NCI-H2227 (cell line): ENCODE measurements around the gene HS3ST4.
"Not testable (repeated sequence)": the region's sequence is repeated elsewhere in the genome, so short reads cannot be mapped to it uniquely, and the experiment has no call there.

Experiments used
- DNase-seq: peaks from one replicate; lab custom pipeline; 2025; ENCODE audit not compliant: unreplicated experiment; lab: John Stamatoyannopoulos, UW

The HS3ST4 gene

DNA sequence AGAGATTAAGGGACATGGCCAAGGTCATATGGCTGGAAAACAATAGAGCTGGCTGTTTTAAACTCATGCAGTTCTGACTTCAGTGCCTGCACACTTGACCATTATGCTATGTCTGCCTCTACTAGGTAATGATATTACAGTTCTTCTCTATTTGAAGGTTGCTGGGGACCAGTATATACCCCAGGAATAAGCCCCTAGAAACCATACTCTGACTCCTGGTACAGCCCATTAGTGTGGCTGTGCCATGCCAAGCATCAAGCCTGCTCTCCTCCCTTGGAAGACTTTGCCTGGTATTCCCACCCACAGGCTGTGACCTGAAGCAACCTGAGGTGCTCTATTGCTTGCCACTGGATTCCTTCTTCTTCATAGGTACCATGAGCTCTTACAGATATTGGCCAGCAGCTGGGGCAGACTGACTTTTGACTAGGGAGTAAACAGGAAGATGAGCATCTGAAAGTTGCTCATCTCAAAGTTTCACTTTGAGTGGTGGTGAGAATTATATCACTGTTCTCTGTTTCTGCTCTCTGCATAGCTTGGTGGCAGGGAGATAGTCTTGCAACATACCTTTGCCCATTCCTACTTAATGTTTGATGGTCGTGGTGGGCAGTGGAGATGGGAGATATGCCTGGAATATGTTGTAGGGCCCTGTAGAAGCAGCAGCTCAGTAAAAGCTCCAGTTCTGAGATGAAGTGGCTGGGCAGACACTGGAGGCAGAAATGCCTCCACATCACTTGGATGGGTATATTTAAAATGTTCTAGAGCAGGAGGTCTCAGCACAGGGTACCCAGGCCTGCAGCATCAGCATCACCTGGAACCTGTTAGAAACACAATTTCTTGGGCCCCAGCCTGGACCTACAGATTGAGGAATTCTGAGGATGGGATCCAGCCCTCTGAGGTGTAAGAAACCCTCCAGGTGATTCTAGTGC, 274.7 kb downstream of the HS3ST4 start:
- DNase-seq: no peak

DNA sequence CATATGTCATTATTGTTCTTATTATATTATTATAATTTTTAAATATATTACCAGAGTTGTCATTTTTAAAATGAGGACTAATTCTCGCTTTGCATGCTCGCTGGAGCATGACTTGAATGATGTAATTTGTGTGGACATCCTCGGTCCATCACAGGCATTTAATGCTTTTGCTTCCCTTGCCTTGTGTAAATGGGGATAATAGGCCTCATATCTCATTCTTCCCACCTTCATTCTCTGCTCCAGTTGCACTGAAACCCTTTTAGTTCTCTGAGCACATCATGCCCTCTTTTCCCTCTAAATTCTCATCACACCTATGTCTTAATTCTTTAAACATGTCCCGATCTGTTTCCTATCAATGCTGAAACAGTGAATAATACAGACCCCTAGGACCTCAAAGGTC, 285.4 kb downstream of the HS3ST4 start:
- no peak for DNase-seq

GRCh38 chr16:25978218-25978617, 286.5 kb downstream of the HS3ST4 start:
- DNase-seq: no peak

DNA sequence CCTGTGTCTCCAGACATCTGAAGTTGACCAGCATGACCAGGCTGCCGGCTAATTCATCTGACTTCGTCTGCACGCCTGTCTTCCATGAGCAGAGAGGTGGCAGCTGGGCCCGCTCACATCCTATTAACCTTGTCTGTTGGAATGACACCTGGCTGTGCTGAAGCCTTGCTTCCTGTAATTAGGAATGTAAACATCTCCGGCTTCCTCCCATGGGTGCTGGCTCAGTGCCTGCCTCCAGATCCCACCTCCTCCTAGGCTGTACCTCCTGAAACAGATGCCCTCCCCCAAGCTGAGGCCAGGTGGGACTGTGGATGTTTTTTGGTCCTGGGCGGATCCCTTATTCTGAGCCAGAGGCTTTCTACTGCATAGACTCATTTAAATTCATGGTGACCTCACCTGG, 296.3 kb downstream of the HS3ST4 start:
- DNase-seq: no peak

DNA sequence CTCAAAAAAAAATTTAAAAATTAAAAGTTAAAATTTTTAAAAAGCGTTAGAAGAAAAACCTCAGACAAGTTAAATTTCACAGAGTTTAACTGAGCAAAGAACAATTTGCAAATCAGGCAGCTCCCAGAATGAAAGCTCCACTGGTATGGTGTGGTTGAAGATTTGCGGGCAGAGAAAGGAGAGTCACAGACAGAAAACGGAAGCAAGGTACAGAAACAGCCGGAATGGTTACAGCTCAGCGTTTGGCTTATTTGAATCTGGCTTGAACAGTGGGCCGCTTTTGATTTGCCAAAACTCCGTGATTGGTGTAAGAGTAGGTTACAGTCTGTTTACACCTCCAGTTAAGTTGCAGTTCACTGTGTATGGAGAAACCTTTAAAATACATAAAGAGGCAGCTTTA, 297.1 kb downstream of the HS3ST4 start:
- DNase-seq: no peak

- no peak for DNase-seq
Measured at GRCh38 chr16:25996052-25996451, 304.3 kb downstream of the HS3ST4 start.

- no peak for DNase-seq
Measured at GRCh38 chr16:26005336-26005735, 313.6 kb downstream of the HS3ST4 start.

GRCh38 chr16:26012376-26012775, 320.6 kb downstream of the HS3ST4 start:
- no peak for DNase-seq

DNA sequence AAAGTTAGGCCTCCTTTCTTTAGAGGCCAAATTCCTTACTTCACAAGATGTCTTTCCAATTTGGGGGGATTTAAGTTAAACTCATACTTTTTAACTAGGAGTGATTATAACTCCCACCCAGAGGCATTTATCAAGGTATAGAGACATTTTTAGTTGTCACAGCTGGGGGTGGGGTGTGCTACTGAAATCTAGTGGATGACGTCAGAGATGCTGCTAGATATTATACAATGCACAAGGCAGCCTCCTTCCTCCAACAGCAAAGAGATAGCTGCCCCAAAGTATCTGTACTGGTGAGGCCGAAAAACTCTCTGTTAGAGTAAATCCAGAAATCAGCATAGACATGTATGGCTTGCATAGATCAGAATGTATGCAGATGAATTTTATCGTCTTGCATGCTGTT, 324.0 kb downstream of the HS3ST4 start:
- no peak for DNase-seq

GRCh38 chr16:26016989-26017388, 325.2 kb downstream of the HS3ST4 start:
- DNase-seq: no peak

DNA sequence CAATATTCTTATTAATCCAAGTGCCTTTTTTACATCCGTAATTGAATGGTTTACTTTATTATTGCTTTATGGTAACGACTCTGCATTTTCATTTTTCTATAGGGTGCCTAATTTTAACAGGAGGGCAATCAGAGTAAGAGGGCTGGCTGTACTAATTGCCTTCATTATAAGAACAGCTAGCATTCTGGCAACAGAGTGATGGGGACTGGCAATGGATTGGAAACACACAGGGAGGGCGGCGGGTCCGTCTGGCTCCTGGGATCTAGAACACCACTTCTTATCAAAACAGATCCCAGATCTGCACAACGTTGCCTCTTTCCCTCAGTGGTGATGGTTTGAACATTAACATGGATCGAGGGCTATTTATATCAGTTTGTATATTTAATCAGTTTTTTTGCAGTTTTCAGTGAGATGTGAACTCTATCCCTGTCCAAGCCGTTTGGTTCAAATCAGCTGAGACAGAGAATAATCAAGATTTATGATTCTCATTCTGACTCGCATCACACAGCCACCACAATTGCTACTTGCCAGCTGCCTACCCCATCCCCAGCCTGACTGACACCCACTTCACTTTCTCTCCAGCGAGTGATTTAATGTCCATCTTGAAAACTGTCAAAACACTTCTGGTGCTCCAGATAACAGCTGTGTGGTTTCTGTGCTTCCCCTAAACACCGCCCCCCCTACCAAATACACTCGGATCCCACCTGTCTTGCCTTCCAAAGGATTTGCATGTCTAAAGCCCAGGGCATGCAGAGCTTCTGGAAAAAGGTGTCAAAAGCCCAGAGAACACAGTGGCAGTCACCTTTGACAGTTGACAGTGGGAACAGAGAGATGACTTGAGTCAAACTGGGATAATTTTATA, 327.9 kb downstream of the HS3ST4 start:
- no peak for DNase-seq

DNA sequence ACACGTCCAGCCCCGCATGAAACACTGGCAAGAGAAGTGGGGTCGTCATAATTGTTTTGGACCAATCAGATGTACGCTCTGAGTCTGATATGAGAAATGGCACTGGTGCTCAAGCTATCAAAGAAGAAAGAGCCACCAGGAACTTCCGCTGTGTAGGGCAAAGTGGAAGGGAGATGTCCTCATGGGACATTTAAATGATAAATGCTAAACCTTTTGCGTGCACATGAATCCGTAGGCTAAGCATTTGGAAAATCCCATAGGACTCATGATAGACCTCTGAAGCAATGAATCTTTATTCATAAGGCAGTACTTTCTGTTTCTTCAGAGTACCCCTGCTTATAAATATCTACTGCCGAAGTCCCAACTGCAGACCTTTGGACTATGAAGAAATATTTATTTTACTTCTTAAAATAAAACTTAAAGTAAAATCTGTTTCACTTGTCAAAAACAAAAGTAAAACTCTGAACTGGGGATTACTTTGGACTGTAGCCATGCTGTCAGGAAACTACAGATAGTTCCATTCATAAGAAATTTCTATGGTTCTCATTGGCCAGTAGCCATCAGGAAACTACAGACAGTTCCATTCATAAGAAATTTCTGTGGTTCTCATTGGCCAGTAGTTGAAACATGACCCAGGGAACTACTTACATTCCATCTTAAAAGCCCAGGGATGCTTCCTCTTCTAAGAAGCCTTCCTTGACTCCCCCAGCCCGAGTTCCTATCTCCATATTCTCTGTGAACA, 335.1 kb downstream of the HS3ST4 start:
- no peak for DNase-seq

- no peak for DNase-seq
Measured at GRCh38 chr16:26031286-26031685, 339.5 kb downstream of the HS3ST4 start.

DNA sequence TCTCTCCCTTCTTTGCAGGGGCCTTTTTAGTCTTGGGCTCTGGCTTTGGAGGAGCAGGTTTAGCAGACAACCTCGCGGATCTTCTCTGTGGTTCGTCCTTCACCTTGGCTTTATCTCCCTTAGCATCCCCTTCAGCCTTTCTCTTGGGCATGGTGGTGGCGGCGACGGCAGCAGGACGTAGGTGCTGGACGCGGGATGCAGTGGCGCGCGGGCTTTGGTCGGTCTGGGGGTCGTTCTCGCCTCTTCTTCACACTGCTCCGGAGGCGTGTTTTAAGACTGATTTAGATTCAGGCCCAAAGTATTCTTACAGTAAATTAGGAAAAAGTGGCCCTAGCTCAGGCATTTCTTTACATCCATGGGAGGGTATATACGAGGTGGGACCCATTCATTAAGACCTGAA, 340.9 kb downstream of the HS3ST4 start:
- not testable (repeated sequence) for DNase-seq

DNA sequence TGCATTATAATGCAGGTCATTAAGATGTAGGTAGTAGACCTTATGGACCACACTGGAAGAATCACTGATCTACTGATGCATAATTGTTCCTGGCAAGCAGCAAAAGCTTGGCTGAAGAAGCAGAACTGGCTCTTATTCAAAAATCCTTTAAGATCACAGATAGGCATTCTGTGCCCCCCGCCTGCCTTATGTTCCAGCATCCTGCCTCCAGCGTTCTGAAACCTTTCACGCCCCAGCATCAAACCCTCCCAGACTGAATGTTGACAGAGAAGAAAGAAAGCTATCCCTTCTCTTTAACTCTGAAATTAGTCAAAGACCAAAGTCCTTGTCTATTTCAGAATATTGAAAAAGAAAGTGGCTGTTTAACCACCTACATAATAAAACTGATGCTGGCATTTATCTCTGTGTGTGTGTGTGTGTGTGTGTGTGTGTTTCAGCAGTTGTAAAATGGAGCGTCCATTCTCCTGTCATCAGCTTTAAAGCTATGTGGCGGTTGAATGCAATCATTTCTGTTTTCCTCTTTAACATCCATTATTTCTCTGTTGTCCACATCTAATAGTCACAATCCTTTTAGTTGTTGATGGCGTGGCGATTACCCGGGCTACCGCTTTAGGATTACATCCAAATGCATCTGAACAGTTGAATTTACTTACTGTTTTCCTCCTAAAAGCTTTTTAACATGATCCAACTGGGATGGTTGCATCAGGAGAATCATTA, 350.4 kb downstream of the HS3ST4 start:
- DNase-seq: no peak

GRCh38 chr16:26050472-26050871, 358.7 kb downstream of the HS3ST4 start:
- no peak for DNase-seq

DNA sequence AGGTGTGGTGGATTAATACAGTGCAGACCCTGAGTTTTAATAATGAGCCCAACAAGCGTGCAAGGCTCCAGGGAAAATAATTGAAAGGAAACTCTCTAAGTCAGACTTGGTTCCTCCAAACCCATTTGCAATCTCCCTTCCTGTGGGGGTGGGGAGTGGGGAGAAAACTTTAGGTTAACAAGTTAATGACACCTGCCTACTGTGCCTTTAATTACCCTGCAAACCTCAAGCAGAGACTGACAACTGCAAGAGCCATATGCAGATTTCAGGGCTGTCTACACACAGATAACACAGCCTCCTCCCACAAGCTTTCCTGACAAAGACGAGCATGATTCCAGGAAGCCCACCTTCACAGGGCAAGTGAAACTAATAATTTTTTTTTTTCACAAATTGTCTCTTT, 359.3 kb downstream of the HS3ST4 start:
- DNase-seq: no peak

GRCh38 chr16:26053889-26054288, 362.1 kb downstream of the HS3ST4 start:
- DNase-seq: no peak

DNA sequence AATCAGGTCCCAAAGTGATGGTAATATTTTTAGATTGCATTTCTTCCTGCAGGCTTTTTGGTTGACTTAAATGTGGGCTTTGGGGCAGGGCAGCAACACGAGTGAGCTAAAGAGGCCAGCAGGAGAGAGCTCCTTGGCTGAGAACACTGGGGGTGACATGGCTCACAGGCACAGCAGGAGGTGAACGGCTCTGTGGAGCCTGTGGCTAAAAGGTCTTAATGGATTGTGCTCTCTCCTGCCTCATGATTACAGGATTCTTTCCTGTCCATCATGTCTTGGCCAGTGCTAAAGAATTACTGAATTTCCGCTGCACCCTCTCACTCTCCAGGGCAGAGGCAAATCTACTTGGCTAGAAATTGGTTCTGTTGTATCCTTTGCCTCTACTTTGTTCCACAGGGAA, 366.6 kb downstream of the HS3ST4 start:
- DNase-seq: no peak

DNA sequence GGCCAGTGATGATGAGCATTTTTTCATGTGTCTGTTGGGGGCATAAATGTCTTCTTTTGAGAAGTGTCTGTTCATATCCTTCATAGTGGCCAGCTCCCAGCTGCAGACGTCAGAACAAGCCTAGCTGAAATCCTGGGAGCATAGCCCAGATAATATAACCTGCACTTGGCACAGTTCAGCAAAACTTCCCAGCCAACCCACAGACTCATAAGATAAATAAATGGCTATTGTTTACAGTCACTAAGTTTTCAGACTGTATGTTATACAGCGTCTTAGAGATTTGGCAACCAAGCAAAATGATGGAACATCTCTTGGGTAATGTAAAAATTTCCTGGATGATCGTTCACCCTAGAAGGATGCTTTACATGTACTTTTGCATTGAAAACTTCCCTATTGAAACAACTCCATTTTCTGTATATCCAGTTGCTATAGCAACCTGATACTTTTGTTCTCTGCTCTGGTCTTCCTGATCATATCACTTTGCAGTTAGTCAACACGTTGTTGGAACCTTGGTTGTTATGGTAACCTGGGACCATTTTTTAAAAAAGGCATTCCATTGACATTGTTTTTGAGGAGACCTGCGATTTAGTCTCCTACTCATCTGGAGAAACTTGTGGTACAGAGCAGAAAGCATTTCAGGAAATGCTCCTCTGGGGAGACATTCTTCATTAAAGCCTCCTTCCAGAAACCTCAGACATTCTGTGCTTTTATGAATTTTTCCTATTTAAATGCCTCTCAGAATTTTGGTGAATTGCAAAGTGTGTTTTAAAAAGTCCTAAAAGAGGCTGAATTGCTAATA, 378.7 kb downstream of the HS3ST4 start:
- DNase-seq: no peak
